CD4-positive, alpha-beta T cell treated with Interleukin-6 for 4 hours (primary cell): ENCODE measurements around the gene MAML3.

Experiments used
- DNase-seq: peaks from one replicate; pipeline ENCODE4 v3.0.0-alpha.2; 2020; ENCODE audit warnings: mixed read lengths

The MAML3 gene

DNA sequence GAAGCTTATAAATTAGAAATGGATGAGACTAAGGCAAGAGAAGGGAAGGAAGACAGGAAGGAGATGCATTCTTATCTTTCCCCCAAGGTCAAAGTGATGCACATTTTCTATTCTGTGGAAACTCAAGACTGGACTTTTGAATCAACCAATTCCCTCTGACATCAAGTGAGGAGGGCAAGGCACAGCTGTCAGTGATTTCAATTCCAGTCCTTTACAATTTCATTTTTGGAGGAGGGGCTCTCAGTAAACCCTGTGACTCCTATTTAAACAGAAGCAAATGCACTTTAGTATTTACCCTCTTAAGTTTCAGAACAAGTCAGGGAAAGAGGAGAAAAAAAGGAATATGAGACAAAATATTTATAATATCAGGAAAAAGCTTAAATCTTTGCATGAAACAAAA, 354.4 kb downstream of the MAML3 start:
- no peak for DNase-seq

DNA sequence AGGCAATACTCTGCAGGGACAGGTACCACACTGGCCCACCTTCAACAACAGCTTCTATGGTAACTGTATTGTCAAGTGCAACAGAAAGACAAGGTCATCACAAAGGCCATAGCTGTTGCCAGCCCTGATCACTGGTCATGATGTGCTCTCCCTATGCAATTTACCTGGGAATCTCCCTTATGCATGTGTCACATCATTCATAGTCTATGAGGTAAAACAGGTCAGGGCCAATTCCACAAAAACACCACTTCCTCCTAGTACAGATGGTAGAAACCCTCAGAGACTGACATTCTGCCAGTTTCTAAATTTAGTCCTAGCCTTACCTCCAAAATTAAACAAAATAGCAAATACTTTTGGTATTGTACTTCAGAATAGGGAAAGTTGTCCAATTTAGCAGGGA, 355.5 kb downstream of the MAML3 start:
- DNase-seq, result no peak

DNA sequence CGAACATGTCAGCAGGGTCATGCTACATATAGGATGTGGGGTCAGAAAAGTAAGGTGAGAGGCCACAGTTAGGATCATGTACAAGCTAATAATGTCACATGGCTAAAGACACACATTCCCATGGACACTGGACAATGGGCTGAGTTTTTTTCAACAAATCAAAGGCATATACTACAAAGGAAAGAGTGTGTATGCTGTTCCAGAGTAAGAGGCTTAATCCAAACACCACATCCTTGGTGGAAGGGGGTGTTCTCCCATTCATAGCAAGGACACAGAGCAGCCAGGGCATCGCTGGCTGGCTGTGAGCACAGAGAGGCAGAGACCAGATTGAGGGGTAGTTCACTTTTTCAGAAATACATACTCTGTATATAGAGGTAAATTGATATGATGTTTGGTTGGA, 356.7 kb downstream of the MAML3 start:
- DNase-seq, result no peak

DNA sequence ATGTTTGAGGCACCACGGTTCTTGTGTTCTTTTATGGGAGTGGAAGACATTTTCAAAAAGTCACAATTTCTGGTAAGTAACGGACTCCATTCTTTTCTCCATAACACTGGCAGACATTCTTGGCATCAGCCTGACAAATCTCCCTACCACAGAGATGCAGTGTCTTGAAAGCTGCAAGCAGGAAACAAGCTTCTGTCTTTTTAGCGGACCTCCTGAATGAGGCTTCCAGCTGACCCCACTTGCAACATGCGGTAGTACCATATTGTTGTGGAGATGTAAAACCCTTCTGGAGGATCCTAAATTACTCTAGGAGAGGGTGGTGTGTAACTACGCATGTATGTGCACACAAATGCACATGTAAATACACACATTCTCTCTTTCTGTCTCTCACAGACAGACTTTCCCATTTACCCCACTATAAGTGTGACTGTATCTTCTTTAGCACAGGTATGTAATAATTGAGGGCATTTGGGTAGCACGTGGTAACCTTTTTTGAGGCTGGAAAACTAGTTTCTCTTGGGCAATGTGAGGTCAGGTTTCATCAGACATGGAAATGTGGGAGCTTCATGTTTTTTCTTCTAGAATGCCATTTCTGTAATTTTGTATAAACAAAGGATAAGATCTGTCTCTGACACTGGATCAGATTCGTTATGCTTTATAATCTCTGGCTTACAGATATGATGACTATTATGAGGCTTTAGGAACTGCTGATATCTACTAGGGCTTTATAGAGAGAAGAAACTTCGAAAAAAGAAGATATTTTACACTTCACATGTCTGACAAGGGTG, 358.3 kb downstream of the MAML3 start:
- no peak for DNase-seq

DNA sequence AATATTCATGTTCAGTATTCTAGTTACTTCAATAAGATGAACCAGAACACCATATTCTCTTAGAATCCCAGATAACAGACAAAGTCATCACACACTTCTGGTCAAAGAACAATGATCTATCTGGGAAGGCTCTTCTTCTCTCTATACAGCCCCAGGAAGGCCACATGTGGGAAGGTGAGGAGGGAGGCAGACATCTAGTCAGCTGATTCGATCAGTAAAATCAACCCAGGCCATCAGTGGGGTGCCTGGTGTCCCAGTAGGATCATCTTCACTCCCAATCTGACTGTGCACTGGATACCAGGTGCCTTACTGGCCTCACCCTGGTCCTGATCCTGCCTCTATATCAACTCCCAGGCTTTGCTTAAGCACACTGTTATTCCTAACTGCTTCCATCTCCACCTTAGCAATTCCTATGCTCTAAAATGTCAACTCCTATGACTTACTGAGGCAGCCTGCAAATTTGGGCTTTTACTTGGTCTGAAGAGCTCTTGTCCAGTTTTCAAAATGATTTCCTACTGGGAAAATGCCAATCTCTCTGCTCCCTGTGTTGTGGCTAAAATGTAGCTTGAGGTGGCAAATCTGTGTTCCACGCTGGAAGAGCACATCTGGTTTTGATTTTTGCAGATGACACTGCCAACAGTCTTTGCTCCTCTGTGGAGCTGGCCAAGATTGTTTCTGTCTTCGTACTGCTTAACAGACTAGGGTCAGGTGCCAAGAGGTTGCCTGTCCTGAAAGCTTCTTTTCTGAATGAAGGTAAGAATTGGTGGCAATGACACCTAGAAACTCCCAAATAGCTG, 359.6 kb downstream of the MAML3 start:
- DNase-seq, result no peak

DNA sequence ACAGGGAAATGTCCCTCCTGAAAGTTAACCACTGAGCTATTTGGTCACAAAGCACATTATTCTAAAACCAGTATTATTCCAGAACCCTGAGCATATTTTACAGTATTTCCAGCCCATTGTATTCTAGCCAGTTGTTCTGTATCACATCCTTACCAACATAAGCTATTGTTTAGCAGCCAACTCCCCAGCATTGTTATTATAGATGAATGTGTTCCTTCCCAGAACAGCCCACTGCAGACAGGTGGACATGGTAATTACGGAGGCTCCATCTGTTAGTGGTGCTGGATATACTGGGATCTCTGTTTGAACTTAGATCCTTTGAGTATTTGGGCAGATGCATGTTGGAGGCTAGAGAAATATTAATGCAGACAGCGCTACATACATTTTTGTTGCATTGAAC, 362.3 kb downstream of the MAML3 start:
- no peak for DNase-seq

DNA sequence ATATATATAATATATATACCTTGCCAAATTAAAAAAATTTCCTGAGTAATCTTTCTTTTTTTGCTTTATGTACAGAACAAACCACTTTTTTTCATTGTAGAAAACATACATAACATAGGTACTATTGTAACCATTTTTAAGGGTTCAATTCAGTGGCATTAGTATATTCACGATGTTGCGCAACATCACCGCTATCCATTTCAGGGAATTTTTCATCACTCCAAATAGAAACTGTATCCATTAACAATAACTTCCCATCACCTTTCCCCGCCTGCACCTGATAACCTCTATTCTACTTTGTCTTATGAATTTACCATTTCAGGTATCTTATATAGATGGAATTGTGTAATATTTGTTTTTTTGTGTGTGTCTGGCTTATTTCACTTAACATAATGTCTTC, 363.7 kb downstream of the MAML3 start:
- no peak for DNase-seq

DNA sequence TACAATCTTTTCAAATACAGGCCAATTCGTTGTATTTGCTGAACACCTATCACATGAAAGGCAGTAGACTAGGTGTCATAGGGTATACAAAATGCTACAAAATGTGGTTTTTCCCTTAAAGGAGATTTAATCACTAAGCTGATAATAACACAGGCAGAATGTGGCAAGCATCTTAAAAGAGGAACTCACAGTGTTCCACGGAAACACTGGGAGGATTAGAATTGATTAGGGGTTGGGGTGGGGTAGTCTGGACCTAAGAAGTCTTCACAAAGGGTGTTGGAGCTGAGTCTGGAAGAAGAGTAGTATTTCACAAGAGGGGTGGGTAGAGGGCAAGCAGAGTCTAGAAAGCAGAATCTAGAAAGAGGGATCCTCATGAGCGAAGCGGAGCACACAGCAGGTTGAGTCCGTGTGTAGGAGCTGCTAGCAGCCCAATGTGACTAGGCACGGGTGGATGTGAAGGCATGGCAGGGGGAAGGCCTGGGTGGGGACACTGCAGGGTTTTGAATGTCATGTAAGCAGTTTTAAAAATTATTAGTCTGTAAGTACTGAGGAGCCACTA, 364.8 kb downstream of the MAML3 start:
- no peak for DNase-seq

DNA sequence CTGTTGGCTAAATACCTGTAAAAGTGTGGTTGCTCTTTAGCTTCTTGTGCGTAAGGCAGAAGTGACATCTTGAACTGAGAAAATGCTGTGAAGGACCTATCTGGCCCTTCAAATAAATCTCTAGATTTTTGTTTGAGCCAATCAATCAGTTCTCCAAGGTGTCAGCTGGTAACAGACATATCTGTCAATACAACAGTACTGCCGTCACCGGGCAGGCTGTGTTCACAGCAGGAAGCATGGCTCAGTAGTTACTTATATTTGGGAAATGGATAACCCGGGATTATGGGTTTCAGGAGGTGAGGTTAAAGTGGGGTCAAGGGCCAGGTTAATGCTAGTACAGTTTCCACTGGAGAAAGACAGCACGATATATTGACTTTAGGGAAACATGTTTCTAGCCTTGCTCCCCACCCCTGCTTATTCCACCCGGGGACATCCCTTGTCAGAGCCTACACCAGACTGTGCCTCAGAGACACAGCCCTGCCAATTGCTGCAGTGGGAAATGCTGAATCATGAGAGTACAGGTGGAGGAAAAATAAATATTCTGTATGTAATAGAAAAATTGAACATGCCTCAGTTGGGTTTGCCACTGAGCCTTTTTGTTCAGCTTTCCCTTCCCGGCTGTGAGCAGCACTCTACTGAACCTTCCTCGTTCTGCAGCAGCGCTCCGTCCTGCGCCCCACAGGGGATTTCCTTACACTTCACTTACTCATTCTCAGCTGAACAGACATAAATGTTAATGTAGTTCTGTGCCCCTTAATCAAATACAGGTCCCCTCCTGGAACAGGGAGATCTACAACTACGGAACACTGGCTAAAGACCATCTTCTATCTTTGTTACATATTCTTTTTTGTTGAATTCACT, 367.3 kb downstream of the MAML3 start:
- DNase-seq, result no peak

DNA sequence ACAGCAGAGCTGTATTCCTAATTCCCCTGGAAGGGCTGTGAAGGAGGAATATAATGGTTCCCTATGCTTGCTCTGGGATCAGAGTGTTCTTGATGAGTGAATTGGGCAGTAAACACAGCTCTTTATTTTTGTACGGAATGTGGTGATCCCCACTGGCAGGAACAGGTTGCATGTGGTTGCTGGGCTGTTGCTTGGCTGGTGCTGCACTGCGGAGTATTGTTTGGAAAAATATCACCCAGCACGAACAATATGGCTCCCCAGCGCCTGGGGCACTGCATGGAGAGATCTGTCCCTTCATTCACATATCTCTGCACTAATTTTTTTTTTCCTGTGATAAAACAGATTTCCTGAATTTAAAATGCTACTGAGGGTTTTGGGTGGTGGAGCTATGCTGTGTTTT, 368.6 kb downstream of the MAML3 start:
- no peak for DNase-seq

DNA sequence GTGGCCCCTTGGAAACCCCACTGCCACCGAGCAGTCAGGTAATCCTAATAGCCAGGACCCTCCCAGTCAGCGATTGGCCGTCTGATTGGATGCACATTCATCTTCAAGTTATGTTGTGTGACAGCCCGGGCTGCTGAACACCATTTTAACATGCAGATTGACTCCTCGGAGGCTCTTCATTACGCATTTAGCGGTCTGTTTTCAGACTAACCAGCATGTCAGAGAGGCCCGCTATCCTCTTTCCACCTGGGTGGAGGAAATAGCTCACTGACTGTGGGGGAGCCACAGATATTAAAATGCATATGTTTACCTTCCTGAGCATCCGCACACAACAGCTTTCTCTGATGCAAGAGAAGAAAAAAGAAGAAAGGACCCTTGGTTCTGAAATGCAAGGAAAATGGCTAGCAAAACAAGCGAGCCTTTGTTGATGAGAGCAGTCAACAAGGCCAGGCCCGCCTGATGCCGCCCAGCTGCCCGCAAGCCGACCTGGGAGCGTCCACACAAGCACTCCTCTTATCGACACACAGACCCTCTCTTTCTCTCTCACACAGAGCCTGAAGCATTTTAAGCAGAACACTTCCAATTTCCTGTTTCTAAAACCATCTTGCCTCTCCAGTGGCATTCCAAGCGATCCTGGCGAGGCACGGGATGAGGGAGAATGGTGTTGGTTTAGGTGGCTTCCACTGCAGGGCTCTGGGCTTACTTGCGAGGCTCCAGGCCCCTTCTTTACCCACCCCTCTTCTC, 370.1 kb downstream of the MAML3 start:
- DNase-seq, result no peak

DNA sequence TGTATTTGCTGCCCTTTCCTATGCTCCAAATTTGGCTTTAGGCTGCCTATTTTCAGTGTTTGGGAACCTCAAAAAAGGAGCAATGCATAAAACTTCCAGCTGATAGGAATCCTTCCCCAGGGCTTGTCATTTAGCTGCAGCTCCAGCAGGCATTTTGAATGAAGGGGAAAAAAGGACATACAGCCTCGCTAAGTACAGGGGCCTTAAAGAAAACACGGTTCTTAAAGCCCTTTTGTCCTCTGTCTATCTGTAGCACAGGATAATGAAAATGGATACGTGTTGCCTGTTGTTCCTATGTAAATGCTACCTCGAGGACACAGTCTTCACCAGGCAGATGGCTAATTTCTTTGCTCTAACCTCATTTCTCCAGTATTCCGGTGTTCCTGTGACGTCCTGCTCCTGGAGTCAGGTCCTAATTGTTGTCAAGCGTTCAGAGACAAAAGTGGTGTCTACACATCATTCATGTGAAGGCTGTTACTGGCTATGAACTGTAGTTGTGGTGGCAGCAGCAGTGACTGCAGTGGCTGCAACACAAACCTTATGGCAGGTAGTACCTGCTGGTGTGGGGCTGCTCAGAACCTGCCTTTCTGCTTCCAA, 371.0 kb downstream of the MAML3 start:
- no peak for DNase-seq

DNA sequence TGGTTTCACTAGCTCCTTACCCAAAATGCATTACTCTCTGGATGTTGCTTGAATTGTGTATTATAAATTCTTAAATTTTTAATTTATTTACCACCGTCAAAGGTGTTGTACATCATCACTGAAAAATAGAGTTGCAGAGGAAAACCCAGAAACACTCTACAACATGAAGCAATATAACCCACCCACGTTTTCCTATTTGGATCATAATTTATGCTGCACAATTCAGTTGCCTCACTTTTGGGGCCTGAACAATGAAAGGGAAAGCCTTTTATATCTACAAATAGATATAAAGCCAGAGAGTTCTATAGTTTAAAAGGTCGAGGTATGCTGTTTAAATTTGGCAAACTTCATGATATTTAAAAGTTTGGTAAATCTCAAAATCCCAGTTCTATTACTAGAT, 372.9 kb downstream of the MAML3 start:
- no peak for DNase-seq

DNA sequence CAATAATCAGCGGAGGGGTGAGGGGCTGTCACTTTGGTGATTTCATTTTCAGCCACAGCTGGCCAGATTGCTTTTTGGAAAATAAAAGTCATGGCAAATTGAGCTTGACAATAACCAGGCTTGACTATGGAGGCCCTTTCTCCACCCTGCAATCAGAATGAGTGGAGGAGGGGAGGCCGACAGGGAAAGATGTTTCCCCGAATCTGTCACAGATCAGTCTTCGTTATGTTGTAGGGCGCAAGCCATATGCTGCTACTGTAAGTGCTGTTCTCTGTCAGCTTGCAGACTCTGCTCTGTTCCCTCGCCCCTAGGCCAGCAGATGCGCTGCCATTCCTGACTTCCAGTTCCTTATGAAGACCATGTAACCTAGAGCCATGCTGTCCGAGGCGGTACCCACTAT, 374.3 kb downstream of the MAML3 start:
- no peak for DNase-seq

DNA sequence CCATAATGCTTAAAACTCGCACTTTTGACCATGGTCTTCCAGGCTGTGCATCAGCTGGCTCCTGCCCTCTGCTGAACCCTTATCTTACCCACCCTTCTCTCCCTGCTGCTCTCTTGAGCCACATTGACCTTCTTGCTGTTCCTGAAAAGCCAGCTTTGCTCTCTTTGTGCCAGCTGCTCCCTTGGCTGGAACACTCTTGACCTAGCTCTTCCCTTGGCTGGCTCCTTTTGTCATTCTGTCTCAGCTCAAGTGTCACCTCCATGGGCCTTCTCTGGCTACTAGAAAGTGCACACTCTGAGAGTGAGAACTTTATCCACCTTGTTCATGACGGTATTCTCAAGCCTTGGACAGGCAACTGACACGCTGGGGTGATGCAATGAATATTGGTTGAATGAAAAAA, 376.2 kb downstream of the MAML3 start:
- DNase-seq, result no peak

DNA sequence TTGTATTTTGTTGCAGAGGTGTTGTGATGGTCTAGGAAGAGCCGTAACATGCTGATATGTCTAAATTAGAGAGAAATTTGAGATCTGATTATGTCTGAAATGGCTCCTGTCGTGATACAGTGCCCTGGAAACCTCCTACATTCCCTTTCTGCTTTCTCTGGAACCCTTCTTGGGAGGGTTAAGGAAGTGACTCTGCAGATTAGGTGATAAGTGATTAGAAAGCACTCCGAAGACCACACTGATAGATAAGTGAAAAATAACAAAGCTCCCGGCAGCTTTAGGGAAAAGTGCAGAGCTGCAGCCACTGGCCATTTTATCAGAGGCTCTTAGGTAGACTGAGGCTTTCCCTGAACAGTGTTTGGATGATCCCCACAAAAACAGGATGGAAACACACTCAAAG, 377.7 kb downstream of the MAML3 start:
- DNase-seq, result no peak

DNA sequence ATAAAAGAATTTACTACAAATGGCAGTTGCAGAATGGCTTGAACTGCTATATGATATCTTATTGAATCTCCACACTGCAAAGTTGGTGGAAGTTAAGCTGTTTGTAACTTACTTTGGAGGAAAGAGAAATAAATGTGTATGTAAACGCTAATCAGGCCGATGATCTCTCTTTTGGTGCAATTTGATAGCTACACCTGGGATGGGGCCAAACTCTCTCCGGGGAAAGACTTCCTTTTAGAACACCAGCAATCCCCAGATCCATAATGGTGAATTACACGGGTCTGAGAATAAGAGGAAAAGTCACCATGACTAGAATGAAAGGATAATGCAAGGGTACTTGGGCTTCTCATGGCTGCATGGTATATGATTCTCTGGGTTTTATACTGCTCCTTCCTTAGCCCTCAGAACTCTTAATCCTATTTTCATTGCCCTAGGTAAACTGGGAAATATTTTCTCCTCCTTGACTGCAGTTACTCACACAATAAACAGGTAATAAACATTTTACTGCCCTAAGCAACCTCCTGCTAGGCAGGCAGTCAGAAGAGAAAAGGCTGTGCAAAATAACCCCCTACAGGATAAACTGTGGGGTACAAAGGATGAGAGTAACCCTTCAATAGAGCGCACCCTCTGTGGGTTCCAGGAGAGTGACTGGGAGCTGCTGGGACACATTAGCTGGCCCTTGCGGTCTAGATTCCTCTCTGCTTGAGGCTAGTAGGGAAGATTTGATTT, 379.1 kb downstream of the MAML3 start:
- DNase-seq, result no peak

DNA sequence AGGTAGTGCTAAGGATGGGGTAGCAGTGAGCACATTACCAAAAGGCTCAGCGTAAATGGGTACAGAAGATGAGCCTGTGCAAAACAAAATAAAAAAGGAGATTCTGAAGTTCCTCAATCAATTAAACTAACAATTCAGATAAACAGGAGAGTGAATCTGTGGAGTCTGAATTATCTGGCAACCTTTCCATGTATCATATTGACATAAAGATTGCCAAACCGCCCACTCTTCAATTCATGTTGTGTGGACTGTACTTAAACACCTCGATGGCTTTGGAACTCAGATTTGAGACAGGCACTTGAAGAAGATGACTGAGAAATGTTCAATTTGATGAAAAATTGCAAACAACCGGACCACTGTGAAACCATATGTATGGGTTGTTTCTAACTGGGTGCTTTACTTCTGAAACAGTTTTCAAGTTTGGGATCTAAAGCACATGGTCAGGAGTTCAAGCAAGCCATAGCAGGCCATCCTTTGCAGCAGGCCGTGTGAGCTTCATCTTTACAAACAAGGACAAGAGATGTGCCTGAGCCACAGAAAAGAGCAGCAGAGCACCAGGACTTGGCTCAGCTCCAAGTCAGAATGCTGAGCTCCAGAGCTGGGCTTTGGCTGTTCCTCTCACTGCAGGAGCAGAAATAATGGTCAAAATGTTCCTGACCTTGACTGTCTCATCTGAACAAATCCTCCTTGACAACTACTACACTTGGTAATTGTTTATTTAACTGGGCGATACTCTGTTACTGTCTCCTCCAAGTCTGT, 380.2 kb downstream of the MAML3 start:
- DNase-seq, result no peak

DNA sequence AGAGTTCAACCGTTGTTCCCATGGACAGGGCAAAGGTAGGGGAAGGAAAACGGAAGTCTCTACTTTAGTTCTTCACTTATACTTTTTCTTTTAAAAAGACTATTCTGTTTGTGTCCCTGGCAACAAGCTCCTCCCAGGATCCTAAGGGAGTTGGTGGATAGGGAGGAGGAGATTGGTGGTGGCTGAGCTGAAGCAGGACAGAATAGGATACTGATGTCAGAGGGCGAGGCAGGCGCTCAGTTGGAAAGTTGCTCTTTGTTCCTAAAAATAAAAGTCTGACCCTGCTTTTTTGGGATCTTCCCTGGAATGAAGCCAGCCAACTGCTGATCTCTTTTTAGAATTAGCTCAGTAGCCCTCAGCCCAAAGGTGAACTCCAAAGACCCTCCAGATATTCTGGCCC, 383.6 kb downstream of the MAML3 start:
- DNase-seq, result no peak

DNA sequence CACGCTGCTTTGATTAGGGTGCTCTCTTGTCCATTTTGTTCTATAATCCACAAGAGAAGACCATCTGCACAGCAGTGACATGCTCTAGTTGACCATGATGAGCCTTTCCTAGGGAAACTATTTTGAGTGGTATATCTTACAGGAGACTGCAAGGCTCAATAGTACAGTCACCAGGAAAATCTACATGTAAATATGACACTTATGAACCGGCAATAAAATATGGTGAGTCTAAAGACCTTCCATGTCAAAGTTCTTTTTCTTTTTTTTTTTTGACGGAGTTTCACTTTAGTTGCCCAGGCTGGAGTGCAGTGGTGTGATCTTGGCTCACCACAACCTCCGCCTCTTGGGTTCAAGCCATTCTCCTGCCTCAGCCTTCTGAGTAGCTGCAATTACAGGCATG, 384.6 kb downstream of the MAML3 start:
- no peak for DNase-seq

DNA sequence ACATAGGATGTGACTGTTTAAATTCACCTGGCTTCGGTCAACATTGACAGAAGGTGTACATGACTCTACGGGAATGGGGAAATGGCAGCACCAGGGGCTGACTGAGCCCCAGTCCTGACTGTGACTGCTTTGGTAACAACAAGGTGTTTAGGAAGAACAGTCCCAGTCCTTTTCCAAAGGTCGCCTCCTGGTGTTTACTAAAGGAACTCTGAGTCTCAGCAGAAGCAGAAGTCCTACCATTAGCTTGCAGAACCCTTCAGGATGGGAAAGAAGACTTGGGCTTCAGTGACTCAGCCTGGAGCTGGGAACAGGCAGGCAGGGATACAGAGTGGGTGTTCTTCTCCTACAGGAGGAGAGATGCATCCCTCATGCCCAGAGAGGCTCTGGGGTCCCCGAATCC, 385.1 kb downstream of the MAML3 start:
- no peak for DNase-seq
